Measurements from ENCODE around the gene ACAD9. TPM values are rescaled to one million over a fixed set of nuclear protein-coding genes. Genes with fewer than 3 reads are reported as not detected.

ACAD9 gene
- total and polyA plus RNA-seq, 9 of the 15 experiments (the other 6 are each of a cell fraction or from before 2014, with no cell fraction given), result 10.2 to 32.6 (median 22.8) TPM

GRCh38 chr3:128841926-128842920 is 37.2 kb upstream of the ACAD9 start (continued):
- TF ChIP-seq, protein P1, sequence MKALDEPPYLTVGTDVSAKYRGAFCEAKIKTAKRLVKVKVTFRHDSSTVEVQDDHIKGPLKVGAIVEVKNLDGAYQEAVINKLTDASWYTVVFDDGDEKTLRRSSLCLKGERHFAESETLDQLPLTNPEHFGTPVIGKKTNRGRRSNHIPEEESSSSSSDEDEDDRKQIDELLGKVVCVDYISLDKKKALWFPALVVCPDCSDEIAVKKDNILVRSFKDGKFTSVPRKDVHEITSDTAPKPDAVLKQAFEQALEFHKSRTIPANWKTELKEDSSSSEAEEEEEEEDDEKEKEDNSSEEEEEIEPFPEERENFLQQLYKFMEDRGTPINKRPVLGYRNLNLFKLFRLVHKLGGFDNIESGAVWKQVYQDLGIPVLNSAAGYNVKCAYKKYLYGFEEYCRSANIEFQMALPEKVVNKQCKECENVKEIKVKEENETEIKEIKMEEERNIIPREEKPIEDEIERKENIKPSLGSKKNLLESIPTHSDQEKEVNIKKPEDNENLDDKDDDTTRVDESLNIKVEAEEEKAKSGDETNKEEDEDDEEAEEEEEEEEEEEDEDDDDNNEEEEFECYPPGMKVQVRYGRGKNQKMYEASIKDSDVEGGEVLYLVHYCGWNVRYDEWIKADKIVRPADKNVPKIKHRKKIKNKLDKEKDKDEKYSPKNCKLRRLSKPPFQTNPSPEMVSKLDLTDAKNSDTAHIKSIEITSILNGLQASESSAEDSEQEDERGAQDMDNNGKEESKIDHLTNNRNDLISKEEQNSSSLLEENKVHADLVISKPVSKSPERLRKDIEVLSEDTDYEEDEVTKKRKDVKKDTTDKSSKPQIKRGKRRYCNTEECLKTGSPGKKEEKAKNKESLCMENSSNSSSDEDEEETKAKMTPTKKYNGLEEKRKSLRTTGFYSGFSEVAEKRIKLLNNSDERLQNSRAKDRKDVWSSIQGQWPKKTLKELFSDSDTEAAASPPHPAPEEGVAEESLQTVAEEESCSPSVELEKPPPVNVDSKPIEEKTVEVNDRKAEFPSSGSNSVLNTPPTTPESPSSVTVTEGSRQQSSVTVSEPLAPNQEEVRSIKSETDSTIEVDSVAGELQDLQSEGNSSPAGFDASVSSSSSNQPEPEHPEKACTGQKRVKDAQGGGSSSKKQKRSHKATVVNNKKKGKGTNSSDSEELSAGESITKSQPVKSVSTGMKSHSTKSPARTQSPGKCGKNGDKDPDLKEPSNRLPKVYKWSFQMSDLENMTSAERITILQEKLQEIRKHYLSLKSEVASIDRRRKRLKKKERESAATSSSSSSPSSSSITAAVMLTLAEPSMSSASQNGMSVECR (CRISPR knock-in tag; IDR thresholded peaks at IDR 0.05), result no peak
- TF ChIP-seq MAX (CRISPR knock-in tag; IDR thresholded peaks at IDR 0.05) (no peak), EZH2 (IDR thresholded peaks at IDR 0.05; ENCODE audit: borderline replicate concordance, low read depth, low read length) (no peak), SREBF1 (IDR thresholded peaks at IDR 0.05; ENCODE audit: borderline replicate concordance, low read depth, low read length) (no peak), HDAC3 (IDR thresholded peaks at IDR 0.05; ENCODE audit: borderline replicate concordance, partially characterized antibody) (no peak), KLF10 (CRISPR knock-in tag; IDR thresholded peaks at IDR 0.05) (no peak)
